Measurements from ENCODE around the gene AKAP10.
"Not testable (repeated sequence)": the region's sequence is repeated elsewhere in the genome, so short reads cannot be mapped to it uniquely, and the experiment has no call there.

Gene AKAP10

GRCh38 chr17:19977293-19978208 is at the start of gene AKAP10:
TSS of gene AKAP10 (minus strand) at chr17:19977828. CDS start at chr17:19977679, 149 bp downstream.
- peak; percentile 86 for DNase-seq (ENCODE audit: low spot score)

- DNase-seq (ENCODE audit: low spot score): no peak
These were observed 49.3 kb upstream of the AKAP10 start for GRCh38 chr17:20026960-20027359.

GRCh38 chr17:20022701-20023100 is 45.1 kb upstream of the AKAP10 start:
- DNase-seq (ENCODE audit: low spot score): no peak

- DNase-seq (ENCODE audit: low spot score): not testable (repeated sequence)
These were observed 38.9 kb upstream of the AKAP10 start for GRCh38 chr17:20016475-20016992.

GRCh38 chr17:20012017-20012536 is 34.4 kb upstream of the AKAP10 start:
- DNase-seq (ENCODE audit: low spot score): no peak

- DNase-seq (ENCODE audit: low spot score): no peak
These were observed 33.3 kb upstream of the AKAP10 start for GRCh38 chr17:20010936-20011335.

GRCh38 chr17:20010099-20010863 is 32.7 kb upstream of the AKAP10 start:
- peak; percentile 11 for DNase-seq (ENCODE audit: low spot score)

- peak; percentile 51 for DNase-seq (ENCODE audit: low spot score)
These were observed 31.9 kb upstream of the AKAP10 start, which contains the start of gene SPECC1 for GRCh38 chr17:20009302-20010098. TSS of gene SPECC1 (plus strand) at chr17:20009359. CDS start at chr17:20096652, 87,293 bp downstream.

GRCh38 chr17:20009052-20009301 is 31.3 kb upstream of the AKAP10 start:
- no peak for DNase-seq (ENCODE audit: low spot score)

GRCh38 chr17:20008242-20009051 is 30.8 kb upstream of the AKAP10 start:
- peak; percentile 44 for DNase-seq (ENCODE audit: low spot score)

- DNase-seq (ENCODE audit: low spot score): no peak
These were observed 18.9 kb upstream of the AKAP10 start for GRCh38 chr17:19996502-19996901.

- no peak for DNase-seq (ENCODE audit: low spot score)
These were observed 18.5 kb upstream of the AKAP10 start for GRCh38 chr17:19996086-19996485.

GRCh38 chr17:19992803-19993713 is 15.4 kb upstream of the AKAP10 start:
- peak; percentile 92 for DNase-seq (ENCODE audit: low spot score)

- DNase-seq (ENCODE audit: low spot score): no peak
These were observed 13.7 kb upstream of the AKAP10 start for GRCh38 chr17:19991252-19991885.

- no peak for DNase-seq (ENCODE audit: low spot score)
These were observed 10.3 kb upstream of the AKAP10 start for GRCh38 chr17:19987897-19988296.

GRCh38 chr17:19986941-19987861 is 9.6 kb upstream of the AKAP10 start:
- DNase-seq (ENCODE audit: low spot score): no peak

- no peak for DNase-seq (ENCODE audit: low spot score)
These were observed 2.5 kb upstream of the AKAP10 start for GRCh38 chr17:19979917-19980770.
